ENCODE results near the gene MYBBP1A.

DNA sequence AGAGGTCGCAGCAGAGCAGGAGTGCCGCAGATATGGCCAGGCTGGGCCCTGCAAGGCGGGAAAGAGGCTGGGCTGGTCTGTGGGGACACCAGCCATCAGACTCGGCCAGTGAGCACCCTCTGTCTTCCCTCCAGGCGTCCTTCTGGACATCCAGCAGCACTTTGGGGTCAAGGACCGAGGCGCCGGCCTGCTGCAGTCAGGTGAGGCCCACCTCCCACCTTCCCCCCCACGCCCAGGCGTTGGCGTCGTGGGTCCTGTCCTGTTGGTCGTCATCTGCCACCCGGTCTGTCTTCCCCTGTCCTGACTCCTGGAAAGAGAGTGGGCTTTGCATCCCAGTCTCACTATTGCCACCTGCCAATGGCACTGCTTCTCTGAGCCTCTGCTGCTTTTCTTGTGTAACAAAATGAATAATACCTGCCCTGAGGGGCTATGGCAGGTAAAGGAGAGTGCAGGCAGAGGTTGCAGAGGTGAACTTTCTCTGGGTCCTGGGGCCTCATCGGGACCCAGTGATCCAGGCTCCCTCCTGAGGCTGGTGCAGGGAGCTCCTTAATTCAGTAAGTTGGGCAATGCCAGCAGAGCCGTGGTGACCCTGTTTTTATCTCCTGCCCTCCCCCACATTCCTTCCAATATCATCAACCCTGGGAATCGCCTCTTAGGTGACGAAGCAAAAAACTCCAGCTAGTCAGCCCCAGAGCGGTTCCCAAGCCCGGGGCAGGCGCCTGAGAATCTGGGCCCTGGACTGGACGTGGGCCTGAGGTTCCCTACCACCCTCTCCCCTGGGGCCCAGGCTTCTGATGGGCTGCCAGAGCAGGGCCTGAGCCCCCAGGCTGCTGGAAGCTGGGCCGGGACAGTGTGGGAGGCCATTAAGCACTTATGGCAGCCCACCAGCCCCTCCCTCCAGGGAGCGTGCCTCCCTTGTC lies 41.8 kb downstream of the MYBBP1A start:
- TF ChIP-seq GATA1 (IDR thresholded peaks at IDR 0.05; ENCODE audit: low read depth, low read length) (no peak), POLR2A (IDR thresholded peaks at IDR 0.05; ENCODE audit: low read length) (no peak)

All from erythroblast (primary cell).